HEK293 (cell line): ENCODE results near the gene HERPUD2.

Source experiments
- KLF1 ChIP-seq: fragments of 450-650 bp; formaldehyde crosslinking; IDR thresholded peaks from 2 replicates; pipeline ENCODE4 v1.5.1; 2016; ENCODE audit warnings: missing biosample characterization, missing genetic modification characterization
- ZBTB26 ChIP-seq: fragments of 450-650 bp; formaldehyde crosslinking; optimal IDR thresholded peaks from 2 replicates; pipeline ENCODE3; 2016; ENCODE audit warnings: missing biosample characterization, mild to moderate bottlenecking, missing genetic modification characterization
- ZNF114 ChIP-seq: fragments of 450-650 bp; formaldehyde crosslinking; IDR thresholded peaks from 2 replicates; pipeline ENCODE4 v1.5.0; 2017; ENCODE audit warnings: missing biosample characterization, missing genetic modification characterization
- ZNF626 ChIP-seq: fragments of 450-650 bp; sonication (Bioruptor Pico); formaldehyde crosslinking; IDR thresholded peaks from 2 replicates; pipeline ENCODE4 v1.5.1; 2018; ENCODE audit warnings: missing biosample characterization, missing genetic modification characterization, inconsistent platforms

- TF ChIP-seq ZNF114 (tag by site-specific recombination), result no peak
- no peak for TF ChIP-seq ZNF626 (tag by site-specific recombination)
- TF ChIP-seq ZBTB26 (tag by site-specific recombination), result no peak
- TF ChIP-seq KLF1 (tag by site-specific recombination), result no peak
Measured at GRCh38 chr7:35727571-35727970, 32.6 kb upstream of the HERPUD2 start.
